GM18873 (cell line): ENCODE results near the gene XRCC1.
A peak's percentile ranks its signal among the peaks of the same experiment; 100 is the strongest.

Experiments
- ATAC-seq: cut with Tn5 transposase; IDR thresholded peaks from one replicate; pipeline ENCODE4 v1.9.1; 2021; ENCODE audit warnings: mild to moderate bottlenecking, moderate library complexity, moderate number of reproducible peaks; ENCODE audit not compliant: unreplicated experiment, low FRiP score

XRCC1 gene

GRCh38 chr19:43582495-43582894, 7.2 kb upstream of the XRCC1 start:
- ATAC-seq: no peak

- ATAC-seq: no peak
Observed at GRCh38 chr19:43581467-43581866, 6.1 kb upstream of the XRCC1 start.

GRCh38 chr19:43578787-43579186, 3.5 kb upstream of the XRCC1 start:
- ATAC-seq: no peak

GRCh38 chr19:43575955-43576878, 890 bp upstream of the XRCC1 start:
- ATAC-seq: no peak

GRCh38 chr19:43574424-43575155, 737 bp downstream of the XRCC1 start:
- no peak for ATAC-seq

GRCh38 chr19:43572171-43572588, 3.1 kb downstream of the XRCC1 start:
- no peak for ATAC-seq

GRCh38 chr19:43570174-43570791, 5.0 kb downstream of the XRCC1 start:
- ATAC-seq: no peak

GRCh38 chr19:43569657-43570056, 5.7 kb downstream of the XRCC1 start:
- ATAC-seq: no peak

GRCh38 chr19:43564800-43565199, 10.5 kb downstream of the XRCC1 start:
- no peak for ATAC-seq

GRCh38 chr19:43563816-43564457, 11.4 kb downstream of the XRCC1 start:
- ATAC-seq: no peak

GRCh38 chr19:43562698-43563241, 12.6 kb downstream of the XRCC1 start:
- ATAC-seq: peak; percentile 66

- ATAC-seq: no peak
Observed at GRCh38 chr19:43562226-43562697, 13.1 kb downstream of the XRCC1 start.

GRCh38 chr19:43561139-43561970, 14.0 kb downstream of the XRCC1 start:
- ATAC-seq: no peak

- ATAC-seq: no peak
Observed at GRCh38 chr19:43560687-43561086, 14.6 kb downstream of the XRCC1 start.

GRCh38 chr19:43555185-43555770, 20.0 kb downstream of the XRCC1 start:
- ATAC-seq: no peak

GRCh38 chr19:43554317-43554895, 20.9 kb downstream of the XRCC1 start:
- ATAC-seq: no peak

- no peak for ATAC-seq
Observed at GRCh38 chr19:43553656-43554055, 21.7 kb downstream of the XRCC1 start.

GRCh38 chr19:43552616-43553015, 22.7 kb downstream of the XRCC1 start:
- no peak for ATAC-seq

GRCh38 chr19:43552198-43552450, 23.2 kb downstream of the XRCC1 start:
- ATAC-seq: no peak
